DLD1 (cell line): ENCODE data around the gene CACUL1.
"Not testable (repeated sequence)": the region's sequence is repeated elsewhere in the genome, so short reads cannot be mapped to it uniquely, and the experiment has no call there.

Experiments
- in situ Hi-C: cut with HindIII; loops from 2 replicates; pipeline ENCODE4 v1.10.0; 2017; ENCODE audit warnings: low sequenced_read_pairs

CACUL1 gene

GRCh38 chr10:118754556-118755423, at the start of gene CACUL1:
TSS of gene CACUL1 (minus strand) at chr10:118754970. CDS start at chr10:118754762, 208 bp downstream.
- in situ Hi-C loops = no loop called here

- in situ Hi-C loops = no loop called here
These were observed 49.5 kb upstream of the CACUL1 start for GRCh38 chr10:118804262-118804773.

- in situ Hi-C loops = no loop called here
These were observed 47.5 kb upstream of the CACUL1 start for GRCh38 chr10:118802126-118802793.

- in situ Hi-C loops = no loop called here
These were observed 46.1 kb upstream of the CACUL1 start for GRCh38 chr10:118800920-118801319.

- in situ Hi-C loops = no loop called here
These were observed 45.0 kb upstream of the CACUL1 start for GRCh38 chr10:118799777-118800176.

GRCh38 chr10:118798231-118798662, 43.5 kb upstream of the CACUL1 start:
- in situ Hi-C loops = no loop called here

- in situ Hi-C loops = not testable (repeated sequence)
These were observed 40.2 kb upstream of the CACUL1 start for GRCh38 chr10:118794971-118795370.

GRCh38 chr10:118793545-118793944, 38.8 kb upstream of the CACUL1 start:
- in situ Hi-C loops = no loop called here

GRCh38 chr10:118792526-118792925, 37.8 kb upstream of the CACUL1 start:
- in situ Hi-C loops = no loop called here

GRCh38 chr10:118790058-118790457, 35.3 kb upstream of the CACUL1 start:
- in situ Hi-C loops = no loop called here

- in situ Hi-C loops = no loop called here
These were observed 30.8 kb upstream of the CACUL1 start for GRCh38 chr10:118785551-118785950.

- in situ Hi-C loops = no loop called here
These were observed 29.2 kb upstream of the CACUL1 start for GRCh38 chr10:118783776-118784545.

GRCh38 chr10:118782916-118783465, 28.2 kb upstream of the CACUL1 start:
- in situ Hi-C loops = not testable (repeated sequence)

GRCh38 chr10:118781541-118781940, 26.8 kb upstream of the CACUL1 start:
- in situ Hi-C loops = no loop called here

GRCh38 chr10:118778727-118779126, 24.0 kb upstream of the CACUL1 start:
- in situ Hi-C loops = no loop called here

- in situ Hi-C loops = no loop called here
These were observed 22.2 kb upstream of the CACUL1 start for GRCh38 chr10:118776960-118777359.

GRCh38 chr10:118776033-118776432, 21.3 kb upstream of the CACUL1 start:
- in situ Hi-C loops = no loop called here

- in situ Hi-C loops = no loop called here
These were observed 20.7 kb upstream of the CACUL1 start for GRCh38 chr10:118775478-118775877.

GRCh38 chr10:118773041-118773440, 18.3 kb upstream of the CACUL1 start:
- in situ Hi-C loops = no loop called here

GRCh38 chr10:118771976-118772375, 17.2 kb upstream of the CACUL1 start:
- in situ Hi-C loops = no loop called here
